Naive thymus-derived CD4-positive, alpha-beta T cell (primary cell): ENCODE data around the gene KLK7. TPM values are rescaled to one million over a fixed set of nuclear protein-coding genes. Genes with fewer than 3 reads are reported as not detected.
"Not testable (repeated sequence)": the region's sequence is repeated elsewhere in the genome, so short reads cannot be mapped to it uniquely, and the experiment has no call there.

Experiments
- ATAC-seq: fragments of 150-1000 bp; cut with Tn5 transposase; 2 replicates; pipeline ENCODE4 v1.10.0; 2021; ENCODE audit warnings: mild to moderate bottlenecking, moderate library complexity
- CTCF ChIA-PET: fragments of 350-600 bp; sonication (Branson Sonifier 250); formaldehyde crosslinking; loops from one replicate; lab custom pipeline; 2021; ENCODE audit warnings: antibody characterized with exemption; lab: Charles Lee
- POLR2A ChIA-PET: fragments of 350-600 bp; sonication (Branson Sonifier 250); formaldehyde crosslinking; loops from one replicate; lab custom pipeline; 2021; ENCODE audit warnings: antibody characterized with exemption, inconsistent platforms; lab: Charles Lee
- DNase-seq, 9 donors: peaks; one replicate each; pipeline versions ENCODE4 v3.0.0 to v3.0.0-alpha.2; 2020 to 2022; ENCODE audit warnings: mixed read lengths in 1 of 9
- H3K27ac ChIP-seq: one replicate; pipeline ENCODE4 v1.7.0; 2013; ENCODE audit warnings: mild to moderate bottlenecking, low read depth, low read length, moderate library complexity
- H3K27me3 ChIP-seq, 2 donors: one replicate each; pipeline ENCODE4 v1.7.0; 2013; ENCODE audit warnings: low read length in 2 of 2, mild to moderate bottlenecking in 2 of 2, moderate library complexity in 2 of 2; ENCODE audit not compliant: control insufficient read depth in 2 of 2, insufficient read depth in 2 of 2
- H3K36me3 ChIP-seq, 3 experiments: 1 replicate in 2 of 3; 2 replicates in 1 of 3; pipeline ENCODE4 v1.7.0; 2013; ENCODE audit warnings: low read length in 3 of 3, mild to moderate bottlenecking in 3 of 3, moderate library complexity in 1 of 3; ENCODE audit not compliant: insufficient read depth in 3 of 3, control insufficient read depth in 2 of 3
- H3K4me1 ChIP-seq, 2 donors: one replicate each; pipeline ENCODE4 v1.7.0; 2013; ENCODE audit warnings: low read length in 2 of 2, mild to moderate bottlenecking in 2 of 2, moderate library complexity in 1 of 2; ENCODE audit not compliant: control insufficient read depth in 2 of 2, insufficient read depth in 2 of 2
- H3K4me3 ChIP-seq: 2 replicates; pipeline ENCODE4 v1.7.0; 2013; ENCODE audit warnings: mild to moderate bottlenecking, low read length
- H3K9me3 ChIP-seq, 3 experiments: 1 replicate in 2 of 3; 2 replicates in 1 of 3; pipeline ENCODE4 v1.7.0; 2013; ENCODE audit warnings: low read length in 3 of 3; ENCODE audit not compliant: control insufficient read depth in 2 of 3
- H3K27ac Mint-ChIP-seq, 9 donors: one replicate each; pipeline ENCODE4 v1.8.0; 2020 to 2022; ENCODE audit warnings: mixed read lengths in 9 of 9, mild to moderate bottlenecking in 8 of 9, moderate library complexity in 5 of 9, inconsistent platforms in 2 of 9
- H3K27me3 Mint-ChIP-seq, 5 donors: one replicate each; pipeline ENCODE4 v1.8.0; 2021 to 2022; ENCODE audit warnings: mixed read lengths in 5 of 5, mild to moderate bottlenecking in 1 of 5
- H3K36me3 Mint-ChIP-seq, 5 donors: one replicate each; pipeline ENCODE4 v1.8.0; 2020 to 2022; ENCODE audit warnings: mixed read lengths in 5 of 5, mild to moderate bottlenecking in 3 of 5, inconsistent platforms in 1 of 5
- H3K4me1 Mint-ChIP-seq, 7 donors: one replicate each; pipeline ENCODE4 v1.8.0; 2020 to 2022; ENCODE audit warnings: mixed read lengths in 7 of 7, mild to moderate bottlenecking in 3 of 7, inconsistent platforms in 1 of 7
- H3K4me3 Mint-ChIP-seq, 10 donors: one replicate each; pipeline ENCODE4 v1.8.0; 2020 to 2022; ENCODE audit warnings: mild to moderate bottlenecking in 10 of 10, mixed read lengths in 10 of 10, moderate library complexity in 6 of 10, inconsistent platforms in 2 of 10
- H3K9me3 Mint-ChIP-seq, 11 donors: one replicate each; pipeline ENCODE4 v1.8.0; 2020 to 2022; ENCODE audit warnings: mixed read lengths in 11 of 11, mild to moderate bottlenecking in 4 of 11, inconsistent platforms in 1 of 11, moderate library complexity in 1 of 11
- intact Hi-C, 2 donors: fragments of 100-400 bp; cut with micrococcal nuclease; formaldehyde crosslinking; loops; one replicate each; pipeline ENCODE4 v1.15.1; 2023
- polyA plus RNA-seq, 2 donors: library from polyadenylated mRNA; unstranded; fragments of 300-500 nt; fragmentation: Illumina TruSeq; gene quantifications; one replicate each; pipeline ENCODE4 v1.2.3, GENCODE V29; 2021
- total RNA-seq, 6 experiments: library from RNA in 5 of 6; stranded (reverse) in 5 of 6; gene quantifications; 1 replicate in 5 of 6; 2 replicates in 1 of 6; pipeline ENCODE4 v1.2.3 and lab custom pipeline; 2021 to 2026

The KLK7 gene
- total and polyA plus RNA-seq, 7 experiments from 2014 or later, result not detected

- Mint-ChIP-seq H3K9me3 (peaks cover 0 to 5% (median 0%) of the 10 kb centered on the region in 11 donors), H3K27ac (no peak overlapping the region), H3K36me3 (no peaks in the 10 kb centered on the region), H3K4me1 (peaks cover 0 to 9% (median 0%) of the 10 kb centered on the region in 7 donors), H3K27me3 (peaks cover 10 to 75% (median 62%) of the 10 kb centered on the region in 5 donors), H3K4me3 (no peak overlapping the region)
- H3K36me3 ChIP-seq, result no peaks in the 10 kb centered on the region
- peaks cover 0 to 4% of the 10 kb centered on the region in 2 donors for H3K27me3 ChIP-seq
- ChIA-PET POLR2A (no interaction called here), CTCF (no interaction called here)
- DNase-seq (no peak), ATAC-seq (no peak)
- no peak overlapping the region for H3K4me3 ChIP-seq
- intact Hi-C loops, result no loop called here
- H3K27ac ChIP-seq, result no peak overlapping the region
- no peaks in the 10 kb centered on the region for H3K4me1 ChIP-seq
- H3K9me3 ChIP-seq, result no peaks in the 10 kb centered on the region
Observed at GRCh38 chr19:50975766-50976165, 8.0 kb downstream of the KLK7 start.

GRCh38 chr19:50974702-50975556, 8.8 kb downstream of the KLK7 start:
- ChIA-PET POLR2A (interaction anchor here (0.7 kb wide), 1 partner anchor 97 kb away, joined by 3 read pairs; no protein-coding TSS in a partner anchor), CTCF (no interaction called here)
- peaks cover 0 to 4% of the 10 kb centered on the region in 2 donors for H3K27me3 ChIP-seq
- H3K36me3 ChIP-seq, result no peaks in the 10 kb centered on the region
- intact Hi-C loops, result no loop called here
- H3K4me3 ChIP-seq, result no peak overlapping the region
- no peak overlapping the region for H3K27ac ChIP-seq
- H3K27ac Mint-ChIP-seq, result no peak overlapping the region
- no peaks in the 10 kb centered on the region for H3K36me3 Mint-ChIP-seq
- H3K9me3 Mint-ChIP-seq, result peaks cover 0 to 5% (median 0%) of the 10 kb centered on the region in 11 donors
- H3K9me3 ChIP-seq, result no peaks in the 10 kb centered on the region
- no peak for DNase-seq
- H3K4me1 ChIP-seq, result no peaks in the 10 kb centered on the region
- no peak overlapping the region for H3K4me3 Mint-ChIP-seq
- peaks cover 8 to 75% (median 66%) of the 10 kb centered on the region in 5 donors for H3K27me3 Mint-ChIP-seq
- H3K4me1 Mint-ChIP-seq, result peaks cover 0 to 7% (median 0%) of the 10 kb centered on the region in 7 donors
- ATAC-seq, result no peak

- Histone ChIP-seq H3K27me3 (peaks cover 0 to 4% of the 10 kb centered on the region in 2 donors), H3K9me3 (no peaks in the 10 kb centered on the region), H3K27ac (no peak overlapping the region), H3K4me3 (no peak overlapping the region), H3K4me1 (no peaks in the 10 kb centered on the region), H3K36me3 (no peaks in the 10 kb centered on the region)
- H3K4me3 Mint-ChIP-seq, result no peak overlapping the region
- ChIA-PET POLR2A (no interaction called here), CTCF (no interaction called here)
- ATAC-seq (no peak), DNase-seq (no peak)
- peaks cover 10 to 70% (median 67%) of the 10 kb centered on the region in 5 donors for H3K27me3 Mint-ChIP-seq
- H3K9me3 Mint-ChIP-seq, result peaks cover 0 to 5% (median 0%) of the 10 kb centered on the region in 11 donors
- no peaks in the 10 kb centered on the region for H3K36me3 Mint-ChIP-seq
- intact Hi-C loops, result no loop called here
- H3K27ac Mint-ChIP-seq, result no peak overlapping the region
- peaks cover 0 to 6% (median 0%) of the 10 kb centered on the region in 7 donors for H3K4me1 Mint-ChIP-seq
Observed at GRCh38 chr19:50972795-50973376, 10.8 kb downstream of the KLK7 start.

- H3K4me3 Mint-ChIP-seq, H3K36me3 ChIP-seq, H3K4me3 ChIP-seq, H3K27ac Mint-ChIP-seq, intact Hi-C loops, H3K9me3 Mint-ChIP-seq, ATAC-seq, CTCF ChIA-PET, H3K27me3 ChIP-seq, DNase-seq, H3K27ac ChIP-seq, H3K4me1 ChIP-seq, H3K9me3 ChIP-seq, H3K36me3 Mint-ChIP-seq, POLR2A ChIA-PET, H3K4me1 Mint-ChIP-seq: not testable (repeated sequence)
- peaks cover 11 to 77% (median 64%) of the 10 kb centered on the region in 5 donors for H3K27me3 Mint-ChIP-seq
Observed at GRCh38 chr19:50969810-50970209, 13.9 kb downstream of the KLK7 start.

- no peak for DNase-seq
- CTCF ChIA-PET, result no interaction called here
- H3K27ac Mint-ChIP-seq, result peak within 1 kb of the TSS in 1 of 9 donors; percentile 26
- H3K4me1 Mint-ChIP-seq, result peaks cover 0 to 6% (median 0%) of the 10 kb centered on the region in 7 donors
- Histone ChIP-seq H3K27me3 (no peaks in the 10 kb centered on the region), H3K27ac (no peak within 1 kb of the TSS), H3K9me3 (no peaks in the 10 kb centered on the region), H3K4me1 (no peaks in the 10 kb centered on the region), H3K4me3 (no peak within 1 kb of the TSS), H3K36me3 (no peaks in the 10 kb centered on the region)
- intact Hi-C loops, result no loop called here
- H3K36me3 Mint-ChIP-seq, result no peaks in the 10 kb centered on the region
- H3K4me3 Mint-ChIP-seq, result no peak within 1 kb of the TSS
- no peak for ATAC-seq
- POLR2A ChIA-PET, result no interaction called here
- H3K27me3 Mint-ChIP-seq, result peaks cover 10 to 79% (median 61%) of the 10 kb centered on the region in 5 donors
- H3K9me3 Mint-ChIP-seq, result peaks cover 0 to 4% (median 0%) of the 10 kb centered on the region in 11 donors
Observed at GRCh38 chr19:50969413-50969760, 14.3 kb downstream of the KLK7 start, which contains the start of gene KLK6. KLK6 (minus strand) TSS chr19:50969591; CDS start chr19:50968104, 1,487 bp downstream.

GRCh38 chr19:50968716-50969412, 14.9 kb downstream of the KLK7 start:
- peaks cover 0 to 6% (median 0%) of the 10 kb centered on the region in 7 donors for H3K4me1 Mint-ChIP-seq
- no peak overlapping the region for H3K4me3 Mint-ChIP-seq
- H3K9me3 ChIP-seq, result no peaks in the 10 kb centered on the region
- H3K36me3 ChIP-seq, result no peaks in the 10 kb centered on the region
- no peak for ATAC-seq
- H3K4me1 ChIP-seq, result no peaks in the 10 kb centered on the region
- H3K4me3 ChIP-seq, result no peak overlapping the region
- POLR2A ChIA-PET, result no interaction called here
- H3K27me3 ChIP-seq, result no peaks in the 10 kb centered on the region
- peaks cover 0 to 3% (median 0%) of the 10 kb centered on the region in 5 donors for H3K36me3 Mint-ChIP-seq
- peaks cover 0 to 5% (median 3%) of the 10 kb centered on the region in 11 donors for H3K9me3 Mint-ChIP-seq
- peaks cover 8 to 82% (median 61%) of the 10 kb centered on the region in 5 donors for H3K27me3 Mint-ChIP-seq
- intact Hi-C loops, result no loop called here
- H3K27ac Mint-ChIP-seq, result no peak overlapping the region
- CTCF ChIA-PET, result no interaction called here
- H3K27ac ChIP-seq, result no peak overlapping the region
- no peak for DNase-seq
